Activated CD8-positive, alpha-beta T cell treated with anti-CD3 and anti-CD28 coated beads for 36 hours (primary cell): ENCODE data around the gene PGPEP1. TPM values are rescaled to one million over a fixed set of nuclear protein-coding genes. Genes with fewer than 3 reads are reported as not detected.

Experiments used
- ATAC-seq: fragments of 200-7000 bp; cut with Tn5 transposase; one replicate; pipeline ENCODE4 v1.10.0; 2021; ENCODE audit warnings: mild to moderate bottlenecking, moderate library complexity
- CTCF ChIA-PET: fragments of 350-600 bp; sonication (Branson Sonifier 250); formaldehyde crosslinking; loops from one replicate; lab custom pipeline; 2021; ENCODE audit warnings: antibody characterized with exemption; lab: Charles Lee
- POLR2A ChIA-PET: fragments of 350-600 bp; sonication (Branson Sonifier 250); formaldehyde crosslinking; loops from one replicate; lab custom pipeline; 2021; ENCODE audit warnings: antibody characterized with exemption; lab: Charles Lee
- DNase-seq: peaks from one replicate; pipeline ENCODE4 v3.0.0-alpha.2; 2020
- H3K27ac Mint-ChIP-seq: one replicate; pipeline ENCODE4 v1.8.0; 2021; ENCODE audit warnings: mild to moderate bottlenecking, mixed read lengths
- H3K27me3 Mint-ChIP-seq: one replicate; pipeline ENCODE4 v1.8.0; 2021; ENCODE audit warnings: mixed read lengths
- H3K36me3 Mint-ChIP-seq: one replicate; pipeline ENCODE4 v1.8.0; 2021; ENCODE audit warnings: low read depth, mixed read lengths
- H3K4me1 Mint-ChIP-seq: one replicate; pipeline ENCODE4 v1.8.0; 2021; ENCODE audit warnings: low read depth, mixed read lengths
- H3K4me3 Mint-ChIP-seq: one replicate; pipeline ENCODE4 v1.8.0; 2021; ENCODE audit warnings: mild to moderate bottlenecking, moderate library complexity, mixed read lengths
- H3K9me3 Mint-ChIP-seq: one replicate; pipeline ENCODE4 v1.8.0; 2021; ENCODE audit warnings: mixed read lengths
- CTCF ChIP-seq: fragments of 200-600 bp; IDR thresholded peaks from one replicate; pipeline ENCODE4 v1.8.0; 2022; ENCODE audit warnings: antibody characterized with exemption, mild to moderate bottlenecking
- intact Hi-C: fragments of 100-400 bp; cut with micrococcal nuclease; formaldehyde crosslinking; loops from one replicate; pipeline ENCODE4 v1.10.0; 2022
- total RNA-seq, 2 experiments: library from RNA; stranded (reverse); gene quantifications; one replicate each; pipeline ENCODE4 v1.2.3, GENCODE V29; 2021

Gene PGPEP1
- total RNA-seq, 2 experiments from 2014 or later = 21.7 to 23.9 TPM

- ATAC-seq (no peak), DNase-seq (no peak)
- TF ChIP-seq CTCF = no peak
- Mint-ChIP-seq H3K27me3 (no peaks in the 10 kb centered on the region), H3K4me1 (peaks cover 39% of the 10 kb centered on the region), H3K36me3 (peaks cover 55% of the 10 kb centered on the region), H3K27ac (peak overlapping the region; percentile 96), H3K9me3 (no peaks in the 10 kb centered on the region), H3K4me3 (peak overlapping the region; percentile 92)
- intact Hi-C loops = no loop called here
- ChIA-PET CTCF (interaction anchor here (0.8 to 3.4 kb wide), 6 partner anchors 11 to 28 kb away, joined by 5 to 34 read pairs (median 5); no protein-coding TSS in a partner anchor), POLR2A (interaction anchor here (1.0 to 23.1 kb wide), 6 partner anchors 12 to 28 kb away, joined by 4 to 592 read pairs (median 6); partner anchors contain the start of genes JUND and LSM4)
Observed at GRCh38 chr19:18306888-18307260, 33.5 kb upstream of the PGPEP1 start.

- peaks cover 55% of the 10 kb centered on the region for H3K36me3 Mint-ChIP-seq
- no peaks in the 10 kb centered on the region for H3K9me3 Mint-ChIP-seq
- H3K27ac Mint-ChIP-seq = peak overlapping the region; percentile 96
- TF ChIP-seq CTCF = no peak
- DNase-seq (peak; percentile 78), ATAC-seq (no peak)
- no peaks in the 10 kb centered on the region for H3K27me3 Mint-ChIP-seq
- intact Hi-C loops = no loop called here
- POLR2A ChIA-PET = interaction anchor here (1.0 to 23.1 kb wide), 6 partner anchors 11 to 28 kb away, joined by 4 to 592 read pairs (median 6); partner anchors contain the start of genes JUND and LSM4
- CTCF ChIA-PET = interaction anchor here (0.8 to 3.4 kb wide), 7 partner anchors 10 to 29 kb away, joined by 4 to 34 read pairs (median 5); partner anchors contain the start of gene LSM4
- peak overlapping the region; percentile 92 for H3K4me3 Mint-ChIP-seq
- peaks cover 36% of the 10 kb centered on the region for H3K4me1 Mint-ChIP-seq
Observed at GRCh38 chr19:18307271-18307681, 33.1 kb upstream of the PGPEP1 start.

- Mint-ChIP-seq H3K4me3 (no peak overlapping the region), H3K4me1 (peaks cover 37% of the 10 kb centered on the region), H3K27me3 (no peaks in the 10 kb centered on the region), H3K27ac (peak overlapping the region; percentile 96), H3K9me3 (no peaks in the 10 kb centered on the region), H3K36me3 (peaks cover 62% of the 10 kb centered on the region)
- DNase-seq (no peak), ATAC-seq (no peak)
- POLR2A ChIA-PET = interaction anchor here (1.2 to 23.1 kb wide), 4 partner anchors 10 to 29 kb away, joined by 3 to 592 read pairs (median 65); partner anchors contain the start of genes JUND and LSM4
- no peak for TF ChIP-seq CTCF
- CTCF ChIA-PET = interaction anchor here (1.5 to 3.4 kb wide), 3 partner anchors 9 to 30 kb away, joined by 4 to 34 read pairs (median 11); partner anchors contain the start of gene LSM4
- intact Hi-C loops = no loop called here
Observed at GRCh38 chr19:18308051-18308947, 32.1 kb upstream of the PGPEP1 start.

- POLR2A ChIA-PET = interaction anchor here (1.2 to 23.1 kb wide), 3 partner anchors 10 to 30 kb away, joined by 3 to 592 read pairs (median 124); partner anchors contain the start of genes JUND and LSM4
- Mint-ChIP-seq H3K27me3 (no peaks in the 10 kb centered on the region), H3K36me3 (peaks cover 63% of the 10 kb centered on the region), H3K27ac (peak overlapping the region; percentile 11), H3K4me1 (peaks cover 37% of the 10 kb centered on the region), H3K4me3 (no peak overlapping the region), H3K9me3 (no peaks in the 10 kb centered on the region)
- DNase-seq (no peak), ATAC-seq (no peak)
- intact Hi-C loops = no loop called here
- CTCF ChIA-PET = interaction anchor here (1.5 to 3.4 kb wide), 2 partner anchors 13 to 30 kb away, joined by 4 to 34 read pairs; partner anchors contain the start of gene LSM4
- TF ChIP-seq CTCF = no peak
Observed at GRCh38 chr19:18308948-18309325, 31.5 kb upstream of the PGPEP1 start.
